Prostate gland (tissue), 2 donors: Measurements from ENCODE around the gene CRIM1.

ENCODE experiments used
- POLR2A ChIP-seq: fragments of 450-650 bp; IDR thresholded peaks from one replicate; pipeline ENCODE4 v1.6.1; 2016; ENCODE audit warnings: antibody characterized with exemption, mild to moderate bottlenecking
- POLR2AphosphoS5 ChIP-seq: sonication (generic); formaldehyde crosslinking; IDR thresholded peaks from one replicate; pipeline ENCODE4 v1.6.1; 2017; ENCODE audit warnings: antibody characterized with exemption
- TF ChIP-seq, protein P1 (sequence below), 4 experiments: fragments of 200-600 bp in 2 of 4; fragments of 450-650 bp in 2 of 4; sonication (generic) in 2 of 4; IDR thresholded peaks; 1 replicate in 3 of 4; 2 replicates in 1 of 4; pipeline ENCODE4 v1.5.1; 2016 to 2019; ENCODE audit warnings: antibody characterized with exemption in 4 of 4, mild to moderate bottlenecking in 2 of 4, moderate library complexity in 2 of 4

DNA sequence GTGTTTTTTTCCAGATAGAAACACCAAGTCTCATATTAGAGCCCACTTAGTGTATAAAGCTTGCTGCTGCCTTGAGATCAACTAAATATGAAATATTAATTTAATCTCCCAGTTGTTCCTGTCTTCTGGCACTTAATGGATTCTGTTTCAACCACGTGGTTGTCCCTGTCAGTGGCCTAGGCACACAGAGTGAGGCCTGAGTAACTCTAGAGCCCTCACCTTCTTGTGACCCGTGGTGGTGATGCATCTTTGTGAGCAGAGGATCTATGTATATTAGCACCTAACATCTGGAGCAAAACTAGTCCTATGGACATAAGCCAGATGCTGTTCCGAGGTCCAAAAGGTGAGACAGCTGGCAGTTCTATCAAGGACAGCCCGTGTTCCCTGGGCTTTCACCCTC lies 167.6 kb downstream of the CRIM1 start:
- no peak for TF ChIP-seq POLR2AphosphoS5
- no peak for TF ChIP-seq POLR2A
- TF ChIP-seq, protein P1, sequence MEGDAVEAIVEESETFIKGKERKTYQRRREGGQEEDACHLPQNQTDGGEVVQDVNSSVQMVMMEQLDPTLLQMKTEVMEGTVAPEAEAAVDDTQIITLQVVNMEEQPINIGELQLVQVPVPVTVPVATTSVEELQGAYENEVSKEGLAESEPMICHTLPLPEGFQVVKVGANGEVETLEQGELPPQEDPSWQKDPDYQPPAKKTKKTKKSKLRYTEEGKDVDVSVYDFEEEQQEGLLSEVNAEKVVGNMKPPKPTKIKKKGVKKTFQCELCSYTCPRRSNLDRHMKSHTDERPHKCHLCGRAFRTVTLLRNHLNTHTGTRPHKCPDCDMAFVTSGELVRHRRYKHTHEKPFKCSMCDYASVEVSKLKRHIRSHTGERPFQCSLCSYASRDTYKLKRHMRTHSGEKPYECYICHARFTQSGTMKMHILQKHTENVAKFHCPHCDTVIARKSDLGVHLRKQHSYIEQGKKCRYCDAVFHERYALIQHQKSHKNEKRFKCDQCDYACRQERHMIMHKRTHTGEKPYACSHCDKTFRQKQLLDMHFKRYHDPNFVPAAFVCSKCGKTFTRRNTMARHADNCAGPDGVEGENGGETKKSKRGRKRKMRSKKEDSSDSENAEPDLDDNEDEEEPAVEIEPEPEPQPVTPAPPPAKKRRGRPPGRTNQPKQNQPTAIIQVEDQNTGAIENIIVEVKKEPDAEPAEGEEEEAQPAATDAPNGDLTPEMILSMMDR (IDR thresholded peaks at IDR 0.05), result no peak
